Neural cell (in vitro differentiated cells): ENCODE results near the gene CD226. TPM values are rescaled to one million over a fixed set of nuclear protein-coding genes. Genes with fewer than 3 reads are reported as not detected.
"Not testable (repeated sequence)": the region's sequence is repeated elsewhere in the genome, so short reads cannot be mapped to it uniquely, and the experiment has no call there.

ENCODE experiments used
- H2AFZ ChIP-seq: fragments of 200-600, 300-800 bp; sonication (generic), shearing (Covaris generic); 2 replicates; pipeline ENCODE4 v1.6.0; 2014; ENCODE audit warnings: low read depth, mild to moderate bottlenecking, antibody characterized with exemption, low read length, moderate library complexity
- H3F3A ChIP-seq: fragments of 200-600 bp; shearing (Covaris generic); 2 replicates; pipeline ENCODE4 v1.6.1; 2016; ENCODE audit warnings: mild to moderate bottlenecking, moderate library complexity, mixed read lengths, antibody characterized with exemption, low read length; ENCODE audit not compliant: insufficient read depth, poor library complexity, severe bottlenecking
- H3K27ac ChIP-seq: fragments of 200-600, 300-800 bp; sonication (generic), shearing (Covaris generic); 2 replicates; pipeline ENCODE4 v1.5.1; 2014; ENCODE audit warnings: mild to moderate bottlenecking, low read length, moderate library complexity
- H3K27me3 ChIP-seq: fragments of 300-800, 200-600 bp; sonication (generic), shearing (Covaris generic); 2 replicates; pipeline ENCODE4 v1.6.0; 2014; ENCODE audit warnings: mild to moderate bottlenecking, low read depth, low read length, moderate library complexity; ENCODE audit not compliant: insufficient read depth
- H3K36me3 ChIP-seq: fragments of 300-800, 200-600 bp; sonication (generic), shearing (Covaris generic); 2 replicates; pipeline ENCODE4 v1.5.1; 2014; ENCODE audit warnings: mild to moderate bottlenecking, antibody characterized with exemption, low read length, moderate library complexity; ENCODE audit not compliant: insufficient read depth
- H3K4me2 ChIP-seq: fragments of 300-800, 200-600 bp; sonication (generic), shearing (Covaris generic); 2 replicates; pipeline ENCODE4 v1.6.0; 2014; ENCODE audit warnings: mild to moderate bottlenecking, low read length
- H3K4me3 ChIP-seq: fragments of 300-800, 200-600 bp; sonication (generic), shearing (Covaris generic); 2 replicates; pipeline ENCODE4 v1.5.1; 2014; ENCODE audit warnings: mild to moderate bottlenecking, low read length, moderate library complexity
- H3K79me2 ChIP-seq: fragments of 200-600 bp; shearing (Covaris generic); replicated peaks from 2 replicates; pipeline ENCODE4 v1.6.0; 2014; ENCODE audit warnings: mild to moderate bottlenecking, low read length, moderate library complexity; ENCODE audit not compliant: insufficient read depth
- H3K9ac ChIP-seq: fragments of 300-800, 200-600 bp; sonication (generic), shearing (Covaris generic); 2 replicates; pipeline ENCODE4 v1.6.1; 2016; ENCODE audit warnings: mild to moderate bottlenecking, low read length, mixed read lengths
- H3K9me2 ChIP-seq: fragments of 200-600 bp; shearing (Covaris generic); 2 replicates; pipeline ENCODE4 v1.6.1; 2016; ENCODE audit warnings: mild to moderate bottlenecking, low read length, mixed read lengths; ENCODE audit not compliant: insufficient read depth
- H3K9me3 ChIP-seq: fragments of 200-600, 300-800 bp; sonication (generic), shearing (Covaris generic); 2 replicates; pipeline ENCODE4 v1.6.1; 2016; ENCODE audit warnings: mild to moderate bottlenecking, mixed run types, low read length, moderate library complexity, mixed read lengths
- H4K20me1 ChIP-seq: fragments of 200-600 bp; shearing (Covaris generic); 2 replicates; pipeline ENCODE4 v1.6.1; 2016; ENCODE audit warnings: mild to moderate bottlenecking, mixed run types; ENCODE audit not compliant: insufficient read depth
- CTCF ChIP-seq: fragments of 450-650 bp; IDR thresholded peaks from 2 replicates; pipeline ENCODE4 v1.5.1; 2014; ENCODE audit warnings: antibody characterized with exemption, mild to moderate bottlenecking, moderate library complexity; ENCODE audit not compliant: poor library complexity, severe bottlenecking
- EP300 ChIP-seq: fragments of 450-650 bp; conservative IDR thresholded peaks from 2 replicates; pipeline ENCODE4 v1.6.1; 2014; ENCODE audit warnings: antibody characterized with exemption, mild to moderate bottlenecking, moderate library complexity; ENCODE audit not compliant: poor library complexity, severe bottlenecking
- EZH2 ChIP-seq: fragments of 200-600, 300-800 bp; shearing (Covaris generic), sonication (generic); IDR thresholded peaks from 2 replicates; pipeline ENCODE4 v1.6.1; 2014; ENCODE audit warnings: antibody characterized with exemption, low read length, borderline replicate concordance, mild to moderate bottlenecking; ENCODE audit not compliant: insufficient read depth, poor library complexity, severe bottlenecking
- MXI1 ChIP-seq: fragments of 450-650 bp; conservative IDR thresholded peaks from 2 replicates; pipeline ENCODE4 v1.6.1; 2014; ENCODE audit warnings: antibody characterized with exemption, mild to moderate bottlenecking; ENCODE audit not compliant: poor library complexity, severe bottlenecking
- POLR2AphosphoS5 ChIP-seq: IDR thresholded peaks from 2 replicates; pipeline ENCODE4 v1.6.1; 2012
- RAD21 ChIP-seq: fragments of 450-650 bp; conservative IDR thresholded peaks from 2 replicates; pipeline ENCODE4 v1.6.1; 2014; ENCODE audit warnings: antibody characterized with exemption, mild to moderate bottlenecking, moderate library complexity
- REST ChIP-seq: IDR thresholded peaks from 2 replicates; pipeline ENCODE4 v1.6.1; 2012; ENCODE audit warnings: borderline replicate concordance
- SMC3 ChIP-seq: fragments of 450-650 bp; conservative IDR thresholded peaks from 2 replicates; pipeline ENCODE4 v1.6.1; 2014; ENCODE audit warnings: antibody characterized with exemption, mild to moderate bottlenecking, moderate library complexity; ENCODE audit not compliant: poor library complexity
- TAF1 ChIP-seq: IDR thresholded peaks from 2 replicates; pipeline ENCODE4 v1.6.1; 2012; ENCODE audit warnings: low read depth
- polyA plus RNA-seq: library from polyadenylated mRNA; depleted of rRNA; stranded (reverse); fragments of >200 nt; gene quantifications from 2 replicates; pipeline ENCODE4 v1.2.3, GENCODE V29; 2014

CD226 gene
- polyA plus RNA-seq, 1 donor from 2014 or later = 0.11 TPM

GRCh38 chr18:69866212-69866611 lies 81.5 kb downstream of the CD226 start:
- no peak overlapping the region for H3K4me2 ChIP-seq
- H3K9me3 ChIP-seq = no peaks in the 10 kb centered on the region
- no peaks in the 10 kb centered on the region for H4K20me1 ChIP-seq
- H3K79me2 ChIP-seq = no peaks in the 10 kb centered on the region
- H3K9ac ChIP-seq = no peak overlapping the region
- TF ChIP-seq MXI1 (no peak), POLR2AphosphoS5 (no peak), EZH2 (no peak), TAF1 (no peak), SMC3 (no peak), EP300 (no peak), REST (no peak), RAD21 (no peak), CTCF (no peak)
- H3K4me3 ChIP-seq = no peak overlapping the region
- no peaks in the 10 kb centered on the region for H3K9me2 ChIP-seq
- H2AFZ ChIP-seq = no peak overlapping the region
- H3F3A ChIP-seq = no peaks in the 10 kb centered on the region
- no peaks in the 10 kb centered on the region for H3K36me3 ChIP-seq
- no peaks in the 10 kb centered on the region for H3K27me3 ChIP-seq
- no peak overlapping the region for H3K27ac ChIP-seq

- TF ChIP-seq POLR2AphosphoS5 (no peak), RAD21 (no peak), MXI1 (no peak), CTCF (no peak), EZH2 (no peak), EP300 (no peak), SMC3 (no peak), REST (no peak), TAF1 (no peak)
- Histone ChIP-seq H4K20me1 (no peaks in the 10 kb centered on the region), H3K27ac (no peak overlapping the region), H3K79me2 (no peaks in the 10 kb centered on the region), H3K4me2 (no peak overlapping the region), H3K9me3 (no peaks in the 10 kb centered on the region), H3K36me3 (no peaks in the 10 kb centered on the region), H3K27me3 (no peaks in the 10 kb centered on the region), H3K9ac (no peak overlapping the region), H3F3A (no peaks in the 10 kb centered on the region), H3K4me3 (no peak overlapping the region), H3K9me2 (no peaks in the 10 kb centered on the region), H2AFZ (no peak overlapping the region)
These were observed 81.9 kb downstream of the CD226 start for GRCh38 chr18:69865776-69866175.

GRCh38 chr18:69864802-69865201 lies 82.9 kb downstream of the CD226 start:
- not testable (repeated sequence) for H4K20me1 ChIP-seq, H3K4me2 ChIP-seq, H2AFZ ChIP-seq, H3K9me3 ChIP-seq, H3K79me2 ChIP-seq, H3K4me3 ChIP-seq, H3K9me2 ChIP-seq, H3K27ac ChIP-seq, H3F3A ChIP-seq, H3K27me3 ChIP-seq, H3K9ac ChIP-seq, H3K36me3 ChIP-seq
